Measurements from ENCODE around the gene MANSC4. TPM values are rescaled to one million over a fixed set of nuclear protein-coding genes. Genes with fewer than 3 reads are reported as not detected.

MANSC4 gene
- total RNA-seq, 1 experiment from 2014 or later, result not detected

DNA sequence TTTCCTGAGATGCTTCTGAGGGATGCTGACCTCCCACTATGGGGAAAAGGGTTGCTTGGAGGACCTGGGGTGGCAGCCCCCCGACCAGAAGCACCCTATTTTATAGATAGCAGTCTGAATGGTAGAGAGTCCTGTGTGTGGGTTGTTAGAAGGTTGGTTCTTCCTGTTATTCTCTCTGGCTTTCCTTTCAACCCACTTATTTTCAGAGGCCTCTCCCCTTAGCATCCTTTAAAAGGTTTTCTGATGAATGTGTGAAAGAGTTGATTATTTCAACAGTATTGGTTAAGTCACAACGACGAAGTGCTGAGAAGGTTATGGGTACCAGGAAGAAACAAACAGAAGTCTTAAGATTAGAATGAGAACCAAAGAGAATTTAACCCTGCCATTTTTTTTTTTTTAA lies 20.8 kb upstream of the MANSC4 start:
- H3K4me3 Mint-ChIP-seq, result no peak overlapping the region
- CTCF ChIA-PET, result interaction anchor here (1.3 kb wide), 1 partner anchor 11 kb away, joined by 3 read pairs; no protein-coding TSS in a partner anchor
- ATAC-seq (no peak), DNase-seq (ENCODE audit: low spot score) (no peak)
- no peaks in the 10 kb centered on the region for H3K27me3 Mint-ChIP-seq (ENCODE audit: low read depth)
- H3K36me3 Mint-ChIP-seq, result peaks cover 32% of the 10 kb centered on the region
- H3K27ac Mint-ChIP-seq, result no peak overlapping the region
- no peaks in the 10 kb centered on the region for H3K4me1 Mint-ChIP-seq
- H3K9me3 Mint-ChIP-seq, result no peaks in the 10 kb centered on the region
- no peak for TF ChIP-seq GTF2I (CRISPR knock-in tag; conservative IDR thresholded peaks at IDR 0.05)
- no peak for TF ChIP-seq ESRRA (CRISPR knock-in tag; IDR thresholded peaks at IDR 0.05; ENCODE audit: borderline replicate concordance)
- no peak for TF ChIP-seq EMX1 (CRISPR knock-in tag; IDR thresholded peaks at IDR 0.05)
- TF ChIP-seq, protein P1, sequence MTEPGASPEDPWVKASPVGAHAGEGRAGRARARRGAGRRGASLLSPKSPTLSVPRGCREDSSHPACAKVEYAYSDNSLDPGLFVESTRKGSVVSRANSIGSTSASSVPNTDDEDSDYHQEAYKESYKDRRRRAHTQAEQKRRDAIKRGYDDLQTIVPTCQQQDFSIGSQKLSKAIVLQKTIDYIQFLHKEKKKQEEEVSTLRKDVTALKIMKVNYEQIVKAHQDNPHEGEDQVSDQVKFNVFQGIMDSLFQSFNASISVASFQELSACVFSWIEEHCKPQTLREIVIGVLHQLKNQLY (CRISPR knock-in tag; IDR thresholded peaks at IDR 0.05), result no peak
- TF ChIP-seq, protein P2, sequence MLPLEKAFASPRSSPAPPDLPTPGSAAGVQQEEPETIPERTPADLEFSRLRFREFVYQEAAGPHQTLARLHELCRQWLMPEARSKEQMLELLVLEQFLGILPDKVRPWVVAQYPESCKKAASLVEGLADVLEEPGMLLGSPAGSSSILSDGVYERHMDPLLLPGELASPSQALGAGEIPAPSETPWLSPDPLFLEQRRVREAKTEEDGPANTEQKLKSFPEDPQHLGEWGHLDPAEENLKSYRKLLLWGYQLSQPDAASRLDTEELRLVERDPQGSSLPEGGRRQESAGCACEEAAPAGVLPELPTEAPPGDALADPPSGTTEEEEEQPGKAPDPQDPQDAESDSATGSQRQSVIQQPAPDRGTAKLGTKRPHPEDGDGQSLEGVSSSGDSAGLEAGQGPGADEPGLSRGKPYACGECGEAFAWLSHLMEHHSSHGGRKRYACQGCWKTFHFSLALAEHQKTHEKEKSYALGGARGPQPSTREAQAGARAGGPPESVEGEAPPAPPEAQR (CRISPR knock-in tag; IDR thresholded peaks at IDR 0.05), result no peak
- TF ChIP-seq SOX15 (CRISPR knock-in tag; IDR thresholded peaks at IDR 0.05), result no peak
- TF ChIP-seq, protein P3, sequence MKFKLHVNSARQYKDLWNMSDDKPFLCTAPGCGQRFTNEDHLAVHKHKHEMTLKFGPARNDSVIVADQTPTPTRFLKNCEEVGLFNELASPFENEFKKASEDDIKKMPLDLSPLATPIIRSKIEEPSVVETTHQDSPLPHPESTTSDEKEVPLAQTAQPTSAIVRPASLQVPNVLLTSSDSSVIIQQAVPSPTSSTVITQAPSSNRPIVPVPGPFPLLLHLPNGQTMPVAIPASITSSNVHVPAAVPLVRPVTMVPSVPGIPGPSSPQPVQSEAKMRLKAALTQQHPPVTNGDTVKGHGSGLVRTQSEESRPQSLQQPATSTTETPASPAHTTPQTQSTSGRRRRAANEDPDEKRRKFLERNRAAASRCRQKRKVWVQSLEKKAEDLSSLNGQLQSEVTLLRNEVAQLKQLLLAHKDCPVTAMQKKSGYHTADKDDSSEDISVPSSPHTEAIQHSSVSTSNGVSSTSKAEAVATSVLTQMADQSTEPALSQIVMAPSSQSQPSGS (CRISPR knock-in tag; IDR thresholded peaks at IDR 0.05; ENCODE audit: borderline replicate concordance, low read depth), result no peak
- POLR2A ChIA-PET, result no interaction called here

DNA sequence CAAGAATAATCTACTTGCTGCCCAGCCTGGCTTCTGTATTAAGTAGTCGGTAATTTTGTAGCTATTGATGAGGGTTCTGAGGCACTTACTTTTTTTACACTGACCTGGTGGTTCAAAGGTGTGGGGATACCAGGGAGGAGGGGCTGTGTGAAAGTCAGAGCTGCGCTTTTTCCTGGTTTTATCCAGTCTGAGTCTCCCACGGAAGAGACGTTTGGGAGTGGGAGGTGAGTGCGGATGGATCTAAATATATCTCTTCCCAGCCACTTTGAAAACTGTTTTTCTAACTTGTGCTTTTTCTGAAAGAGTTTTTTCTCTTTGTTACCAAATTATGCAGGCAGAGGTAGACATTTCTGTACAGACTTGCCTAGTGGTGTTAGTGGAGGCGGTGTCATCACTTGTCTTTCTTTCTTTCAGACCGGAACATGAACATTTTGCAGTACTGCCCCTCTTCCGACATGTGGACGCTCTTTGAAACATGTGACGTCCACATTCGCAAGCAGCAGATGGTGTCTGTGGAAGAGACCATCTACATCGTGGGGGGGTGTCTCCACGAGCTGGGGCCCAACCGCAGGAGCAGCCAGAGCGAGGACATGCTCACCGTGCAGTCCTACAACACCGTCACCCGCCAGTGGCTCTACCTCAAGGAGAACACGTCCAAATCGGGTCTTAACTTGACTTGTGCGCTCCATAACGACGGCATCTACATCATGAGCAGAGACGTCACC lies 17.4 kb upstream of the MANSC4 start:
- no peak overlapping the region for H3K4me3 Mint-ChIP-seq
- no peak for TF ChIP-seq ZNF671 (CRISPR knock-in tag; IDR thresholded peaks at IDR 0.05)
- H3K4me1 Mint-ChIP-seq, result no peaks in the 10 kb centered on the region
- ChIA-PET CTCF (no interaction called here), POLR2A (no interaction called here)
- no peak overlapping the region for H3K27ac Mint-ChIP-seq
- no peaks in the 10 kb centered on the region for H3K9me3 Mint-ChIP-seq
- ATAC-seq (no peak), DNase-seq (ENCODE audit: low spot score) (no peak)
- peaks cover 47% of the 10 kb centered on the region for H3K36me3 Mint-ChIP-seq
- no peaks in the 10 kb centered on the region for H3K27me3 Mint-ChIP-seq (ENCODE audit: low read depth)

DNA sequence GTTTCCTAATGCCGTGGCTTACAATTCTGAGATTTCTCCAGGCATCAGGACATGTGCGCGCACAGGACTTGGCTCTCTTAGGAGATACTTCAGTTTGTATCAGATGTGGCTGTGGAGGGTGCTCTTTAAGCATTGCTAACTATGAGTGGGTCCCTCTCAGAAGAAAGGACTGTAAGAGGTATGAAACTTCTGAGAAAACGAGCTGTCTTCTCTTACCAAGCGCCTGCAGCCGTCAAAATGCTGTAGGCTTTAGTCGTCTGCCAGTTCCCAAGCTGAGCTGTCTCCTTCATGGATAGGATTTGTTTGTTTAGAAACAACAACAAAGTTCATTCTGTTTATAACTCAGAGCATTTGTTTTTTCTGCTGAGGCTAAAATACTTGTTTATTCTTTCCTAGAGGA lies 16.1 kb upstream of the MANSC4 start:
- no peak for DNase-seq (ENCODE audit: low spot score)
- Mint-ChIP-seq H3K27ac (no peak overlapping the region), H3K9me3 (no peaks in the 10 kb centered on the region)
- TF ChIP-seq, protein P4, sequence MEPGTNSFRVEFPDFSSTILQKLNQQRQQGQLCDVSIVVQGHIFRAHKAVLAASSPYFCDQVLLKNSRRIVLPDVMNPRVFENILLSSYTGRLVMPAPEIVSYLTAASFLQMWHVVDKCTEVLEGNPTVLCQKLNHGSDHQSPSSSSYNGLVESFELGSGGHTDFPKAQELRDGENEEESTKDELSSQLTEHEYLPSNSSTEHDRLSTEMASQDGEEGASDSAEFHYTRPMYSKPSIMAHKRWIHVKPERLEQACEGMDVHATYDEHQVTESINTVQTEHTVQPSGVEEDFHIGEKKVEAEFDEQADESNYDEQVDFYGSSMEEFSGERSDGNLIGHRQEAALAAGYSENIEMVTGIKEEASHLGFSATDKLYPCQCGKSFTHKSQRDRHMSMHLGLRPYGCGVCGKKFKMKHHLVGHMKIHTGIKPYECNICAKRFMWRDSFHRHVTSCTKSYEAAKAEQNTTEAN (CRISPR knock-in tag; IDR thresholded peaks at IDR 0.05), result no peak
- TF ChIP-seq HMGA2 (CRISPR knock-in tag; IDR thresholded peaks at IDR 0.05), result no peak
- no peak for TF ChIP-seq PRRX2 (CRISPR knock-in tag; IDR thresholded peaks at IDR 0.05)
- TF ChIP-seq TEAD4 (CRISPR knock-in tag; IDR thresholded peaks at IDR 0.05), result no peak
- TF ChIP-seq NFATC4 (CRISPR knock-in tag; IDR thresholded peaks at IDR 0.05), result no peak
- TF ChIP-seq SMAD4 (CRISPR knock-in tag; IDR thresholded peaks at IDR 0.05), result no peak
- TF ChIP-seq MYBL2 (CRISPR knock-in tag; IDR thresholded peaks at IDR 0.05), result no peak
- no peak for TF ChIP-seq GRHL2 (CRISPR knock-in tag; IDR thresholded peaks at IDR 0.05; ENCODE audit: insufficient replicate concordance, severe bottlenecking)
- no peak for TF ChIP-seq NR1H2 (CRISPR knock-in tag; IDR thresholded peaks at IDR 0.05)
- no peak for TF ChIP-seq ZNF671 (CRISPR knock-in tag; IDR thresholded peaks at IDR 0.05)
- TF ChIP-seq, protein P5, sequence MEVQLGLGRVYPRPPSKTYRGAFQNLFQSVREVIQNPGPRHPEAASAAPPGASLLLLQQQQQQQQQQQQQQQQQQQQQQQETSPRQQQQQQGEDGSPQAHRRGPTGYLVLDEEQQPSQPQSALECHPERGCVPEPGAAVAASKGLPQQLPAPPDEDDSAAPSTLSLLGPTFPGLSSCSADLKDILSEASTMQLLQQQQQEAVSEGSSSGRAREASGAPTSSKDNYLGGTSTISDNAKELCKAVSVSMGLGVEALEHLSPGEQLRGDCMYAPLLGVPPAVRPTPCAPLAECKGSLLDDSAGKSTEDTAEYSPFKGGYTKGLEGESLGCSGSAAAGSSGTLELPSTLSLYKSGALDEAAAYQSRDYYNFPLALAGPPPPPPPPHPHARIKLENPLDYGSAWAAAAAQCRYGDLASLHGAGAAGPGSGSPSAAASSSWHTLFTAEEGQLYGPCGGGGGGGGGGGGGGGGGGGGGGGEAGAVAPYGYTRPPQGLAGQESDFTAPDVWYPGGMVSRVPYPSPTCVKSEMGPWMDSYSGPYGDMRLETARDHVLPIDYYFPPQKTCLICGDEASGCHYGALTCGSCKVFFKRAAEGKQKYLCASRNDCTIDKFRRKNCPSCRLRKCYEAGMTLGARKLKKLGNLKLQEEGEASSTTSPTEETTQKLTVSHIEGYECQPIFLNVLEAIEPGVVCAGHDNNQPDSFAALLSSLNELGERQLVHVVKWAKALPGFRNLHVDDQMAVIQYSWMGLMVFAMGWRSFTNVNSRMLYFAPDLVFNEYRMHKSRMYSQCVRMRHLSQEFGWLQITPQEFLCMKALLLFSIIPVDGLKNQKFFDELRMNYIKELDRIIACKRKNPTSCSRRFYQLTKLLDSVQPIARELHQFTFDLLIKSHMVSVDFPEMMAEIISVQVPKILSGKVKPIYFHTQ (CRISPR knock-in tag; IDR thresholded peaks at IDR 0.05), result no peak
- TF ChIP-seq, protein P6, sequence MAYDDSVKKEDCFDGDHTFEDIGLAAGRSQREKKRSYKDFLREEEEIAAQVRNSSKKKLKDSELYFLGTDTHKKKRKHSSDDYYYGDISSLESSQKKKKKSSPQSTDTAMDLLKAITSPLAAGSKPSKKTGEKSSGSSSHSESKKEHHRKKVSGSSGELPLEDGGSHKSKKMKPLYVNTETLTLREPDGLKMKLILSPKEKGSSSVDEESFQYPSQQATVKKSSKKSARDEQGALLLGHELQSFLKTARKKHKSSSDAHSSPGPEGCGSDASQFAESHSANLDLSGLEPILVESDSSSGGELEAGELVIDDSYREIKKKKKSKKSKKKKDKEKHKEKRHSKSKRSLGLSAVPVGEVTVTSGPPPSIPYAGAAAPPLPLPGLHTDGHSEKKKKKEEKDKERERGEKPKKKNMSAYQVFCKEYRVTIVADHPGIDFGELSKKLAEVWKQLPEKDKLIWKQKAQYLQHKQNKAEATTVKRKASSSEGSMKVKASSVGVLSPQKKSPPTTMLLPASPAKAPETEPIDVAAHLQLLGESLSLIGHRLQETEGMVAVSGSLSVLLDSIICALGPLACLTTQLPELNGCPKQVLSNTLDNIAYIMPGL (CRISPR knock-in tag; IDR thresholded peaks at IDR 0.05), result no peak
- TF ChIP-seq GTF2I (CRISPR knock-in tag; conservative IDR thresholded peaks at IDR 0.05), result no peak
- TF ChIP-seq, protein P7, sequence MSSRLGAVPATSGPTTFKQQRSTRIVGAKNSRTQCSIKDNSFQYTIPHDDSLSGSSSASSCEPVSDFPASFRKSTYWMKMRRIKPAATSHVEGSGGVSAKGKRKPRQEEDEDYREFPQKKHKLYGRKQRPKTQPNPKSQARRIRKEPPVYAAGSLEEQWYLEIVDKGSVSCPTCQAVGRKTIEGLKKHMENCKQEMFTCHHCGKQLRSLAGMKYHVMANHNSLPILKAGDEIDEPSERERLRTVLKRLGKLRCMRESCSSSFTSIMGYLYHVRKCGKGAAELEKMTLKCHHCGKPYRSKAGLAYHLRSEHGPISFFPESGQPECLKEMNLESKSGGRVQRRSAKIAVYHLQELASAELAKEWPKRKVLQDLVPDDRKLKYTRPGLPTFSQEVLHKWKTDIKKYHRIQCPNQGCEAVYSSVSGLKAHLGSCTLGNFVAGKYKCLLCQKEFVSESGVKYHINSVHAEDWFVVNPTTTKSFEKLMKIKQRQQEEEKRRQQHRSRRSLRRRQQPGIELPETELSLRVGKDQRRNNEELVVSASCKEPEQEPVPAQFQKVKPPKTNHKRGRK (CRISPR knock-in tag; IDR thresholded peaks at IDR 0.05; ENCODE audit: borderline replicate concordance), result no peak
- no peak for TF ChIP-seq ELF4 (CRISPR knock-in tag; IDR thresholded peaks at IDR 0.05; ENCODE audit: low read depth)

More for the DNA sequence above, 16.1 kb upstream of the MANSC4 start:
- CTCF ChIA-PET, result interaction anchor here (0.7 to 1.0 kb wide), 2 partner anchors 25 to 26 kb away, joined by 3 read pairs; no protein-coding TSS in a partner anchor
- POLR2A ChIA-PET, result interaction anchor here (0.7 kb wide), 1 partner anchor 16 kb away, joined by 3 read pairs; the partner anchor contains the start of genes KLHL42 and MANSC4
- no peak for ATAC-seq
- Mint-ChIP-seq H3K27me3 (ENCODE audit: low read depth) (no peaks in the 10 kb centered on the region), H3K4me3 (no peak overlapping the region), H3K36me3 (peaks cover 58% of the 10 kb centered on the region), H3K4me1 (no peaks in the 10 kb centered on the region)
